Stimulated activated CD8-positive, alpha-beta memory T cell treated with anti-CD3 and anti-CD28 coated beads, Interleukin-4, amount 100 ng/mL, for 1 hour (primary cell): Measurements from ENCODE around the gene KCP.

Source experiments
- DNase-seq, 2 donors: peaks; one replicate each; pipeline ENCODE4 v3.0.0-alpha.2; 2020; ENCODE audit warnings: low read depth in 2 of 2, low spot score in 1 of 2

Gene KCP

GRCh38 chr7:128908750-128909624 is 1.5 kb downstream of the KCP start:
- no peak for DNase-seq

GRCh38 chr7:128906766-128907559 is 3.5 kb downstream of the KCP start:
- no peak for DNase-seq

GRCh38 chr7:128906001-128906765 is 4.3 kb downstream of the KCP start:
- DNase-seq, result no peak

- DNase-seq, result no peak
Observed at GRCh38 chr7:128904381-128905197, 5.9 kb downstream of the KCP start.

GRCh38 chr7:128903621-128904361 is 6.7 kb downstream of the KCP start:
- DNase-seq, result no peak

- DNase-seq, result no peak
Observed at GRCh38 chr7:128902761-128903585, 7.5 kb downstream of the KCP start.

- no peak for DNase-seq
Observed at GRCh38 chr7:128900237-128900636, 10.3 kb downstream of the KCP start.

GRCh38 chr7:128899392-128899791 is 11.1 kb downstream of the KCP start:
- no peak for DNase-seq

GRCh38 chr7:128895320-128895719 is 15.2 kb downstream of the KCP start:
- DNase-seq, result no peak

GRCh38 chr7:128894101-128894440 is 16.4 kb downstream of the KCP start:
- no peak for DNase-seq

- DNase-seq, result no peak
Observed at GRCh38 chr7:128893251-128894100, 17.0 kb downstream of the KCP start.

GRCh38 chr7:128892521-128893250 is 17.8 kb downstream of the KCP start:
- DNase-seq, result no peak

- no peak for DNase-seq
Observed at GRCh38 chr7:128891942-128892269, 18.6 kb downstream of the KCP start.

- DNase-seq, result no peak
Observed at GRCh38 chr7:128891110-128891941, 19.2 kb downstream of the KCP start.

GRCh38 chr7:128890306-128891109 is 20.0 kb downstream of the KCP start:
- DNase-seq, result no peak

- no peak for DNase-seq
Observed at GRCh38 chr7:128889121-128889520, 21.4 kb downstream of the KCP start.
